GM18519 (cell line): ENCODE data around the gene C10orf120.

ENCODE experiments used
- ATAC-seq: cut with Tn5 transposase; IDR thresholded peaks from one replicate; pipeline ENCODE4 v1.9.1; 2021; ENCODE audit warnings: mild to moderate bottlenecking, moderate library complexity; ENCODE audit not compliant: unreplicated experiment, low FRiP score

C10orf120 gene

DNA sequence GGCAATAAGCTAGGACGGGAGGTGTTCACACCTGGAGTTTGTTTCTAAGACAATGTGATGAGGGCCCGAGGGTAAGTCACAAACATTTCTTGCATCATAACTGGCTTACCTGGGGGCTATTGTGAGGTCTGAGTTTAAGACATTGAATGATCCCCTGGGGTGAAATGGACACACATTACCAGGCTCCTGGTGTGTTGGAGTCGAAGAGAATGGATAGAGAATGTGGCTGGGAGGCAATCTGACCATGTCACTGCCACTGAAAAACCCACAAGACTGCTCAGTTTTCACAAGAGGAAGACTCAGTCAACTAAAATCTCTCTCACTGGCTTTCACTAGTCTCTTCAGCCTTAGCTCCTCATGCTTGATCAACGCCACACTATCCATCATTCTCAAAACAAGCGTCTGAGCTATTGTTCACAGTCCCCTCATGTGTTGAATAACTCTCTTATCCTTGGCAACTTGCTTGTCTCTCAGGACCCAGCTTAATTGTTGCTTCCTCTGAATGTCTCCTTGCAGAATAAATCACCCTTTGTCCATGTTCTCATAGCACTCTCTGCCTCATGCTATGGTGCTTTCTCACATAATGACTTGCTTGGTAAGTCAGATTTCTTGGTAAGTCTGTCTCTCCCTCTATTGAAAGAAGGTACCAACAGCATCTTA lies at the start of gene C10orf120:
C10orf120 (minus strand) TSS at position 51 of the 660 bp plus-strand sequence. CDS start 56 bp downstream, outside the sequence.
- no peak for ATAC-seq

DNA sequence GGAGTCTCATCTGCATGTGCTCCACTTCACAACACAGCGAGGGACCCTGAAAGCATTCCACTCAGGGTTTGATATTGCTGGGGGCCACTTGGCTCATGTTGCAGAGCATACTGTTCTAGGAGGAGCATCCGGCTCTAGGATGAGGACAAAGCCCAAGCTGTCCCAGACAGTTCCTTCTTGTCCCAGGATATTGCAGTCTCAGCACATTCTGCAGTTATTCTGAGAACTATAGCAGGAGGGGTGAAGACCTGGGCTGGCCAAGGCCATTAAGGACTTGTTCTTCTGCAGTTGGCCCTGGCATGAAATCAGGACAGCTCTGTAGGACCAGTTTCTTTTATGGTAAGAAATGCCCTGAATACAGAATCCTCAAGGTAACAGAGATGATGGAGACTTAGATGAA lies 48.9 kb upstream of the C10orf120 start:
- no peak for ATAC-seq

DNA sequence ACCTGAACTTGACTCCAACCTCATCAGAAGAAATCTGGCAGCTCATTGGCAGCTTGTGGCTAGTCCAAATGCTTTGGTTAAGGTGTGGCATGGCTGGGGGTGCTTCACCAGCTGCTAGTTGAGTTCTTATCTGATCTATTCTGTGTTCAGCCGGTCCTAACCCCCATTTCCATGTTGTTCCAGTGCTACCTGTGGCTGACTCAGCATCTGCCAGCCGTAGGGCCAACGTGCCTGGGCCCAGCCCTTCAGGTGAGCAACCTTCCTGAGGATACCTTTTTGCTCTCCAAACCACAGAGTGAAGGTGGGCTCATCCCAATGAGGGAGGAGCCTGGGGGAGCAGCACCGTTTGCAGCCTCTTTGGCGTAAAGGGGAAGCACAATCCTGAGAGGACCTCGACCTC lies 46.8 kb upstream of the C10orf120 start:
- no peak for ATAC-seq

DNA sequence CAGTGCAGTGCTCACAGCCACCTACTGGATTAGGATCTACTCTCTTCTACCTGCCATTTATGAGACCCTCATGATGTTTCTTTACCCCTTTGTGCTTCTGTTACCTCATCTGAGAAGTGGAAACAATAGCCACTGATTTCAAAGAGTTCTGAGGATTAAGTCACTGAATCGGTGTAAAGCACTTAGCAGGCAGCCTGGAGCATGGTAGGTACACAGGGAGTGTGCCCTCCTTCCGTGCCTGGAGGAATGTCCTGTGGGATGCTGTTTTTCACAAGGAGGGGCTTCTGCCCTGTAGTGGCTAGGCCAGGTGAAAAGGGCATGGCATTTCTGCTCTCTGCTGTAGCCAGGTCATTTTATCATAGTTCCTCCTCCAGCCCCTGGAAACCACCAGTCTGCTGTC lies 44.6 kb upstream of the C10orf120 start:
- ATAC-seq: no peak

DNA sequence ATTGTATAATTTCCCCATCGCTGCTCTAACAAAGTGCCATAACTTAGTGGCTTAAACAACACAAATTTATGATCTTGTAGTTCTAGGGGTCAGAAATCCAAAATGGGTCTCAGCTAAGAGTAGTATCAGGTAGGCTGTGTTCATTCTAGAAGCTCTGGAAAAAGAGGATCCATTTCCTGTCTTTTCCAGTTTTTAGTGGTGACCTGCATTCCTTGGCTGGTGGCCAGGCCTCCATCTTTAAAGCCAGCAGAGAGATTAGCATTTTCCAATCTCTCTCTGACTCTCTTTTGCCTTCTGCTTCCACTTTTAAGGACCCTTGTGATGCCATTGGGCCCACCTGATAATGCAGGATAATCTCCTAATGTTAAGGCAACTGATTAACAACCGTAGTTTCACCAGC lies 41.0 kb upstream of the C10orf120 start:
- ATAC-seq: no peak

DNA sequence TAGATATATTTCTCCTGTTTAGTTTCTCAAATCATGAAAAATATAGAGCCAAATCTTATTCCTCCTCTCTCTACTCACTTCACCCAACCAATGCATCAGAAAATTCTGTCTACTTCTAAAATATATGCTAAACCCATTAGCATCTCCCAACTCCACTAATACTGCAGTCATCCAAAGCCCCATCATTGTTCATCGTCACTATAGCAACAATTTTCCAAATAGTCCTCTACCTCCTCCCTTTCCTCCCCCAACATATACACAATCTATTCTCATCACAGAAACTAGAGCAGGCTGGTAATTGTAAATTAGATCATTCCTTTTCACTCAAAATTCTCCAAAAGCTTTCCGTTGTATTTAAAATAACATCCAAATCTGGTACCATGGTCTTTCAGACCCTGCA lies 38.4 kb upstream of the C10orf120 start:
- no peak for ATAC-seq

DNA sequence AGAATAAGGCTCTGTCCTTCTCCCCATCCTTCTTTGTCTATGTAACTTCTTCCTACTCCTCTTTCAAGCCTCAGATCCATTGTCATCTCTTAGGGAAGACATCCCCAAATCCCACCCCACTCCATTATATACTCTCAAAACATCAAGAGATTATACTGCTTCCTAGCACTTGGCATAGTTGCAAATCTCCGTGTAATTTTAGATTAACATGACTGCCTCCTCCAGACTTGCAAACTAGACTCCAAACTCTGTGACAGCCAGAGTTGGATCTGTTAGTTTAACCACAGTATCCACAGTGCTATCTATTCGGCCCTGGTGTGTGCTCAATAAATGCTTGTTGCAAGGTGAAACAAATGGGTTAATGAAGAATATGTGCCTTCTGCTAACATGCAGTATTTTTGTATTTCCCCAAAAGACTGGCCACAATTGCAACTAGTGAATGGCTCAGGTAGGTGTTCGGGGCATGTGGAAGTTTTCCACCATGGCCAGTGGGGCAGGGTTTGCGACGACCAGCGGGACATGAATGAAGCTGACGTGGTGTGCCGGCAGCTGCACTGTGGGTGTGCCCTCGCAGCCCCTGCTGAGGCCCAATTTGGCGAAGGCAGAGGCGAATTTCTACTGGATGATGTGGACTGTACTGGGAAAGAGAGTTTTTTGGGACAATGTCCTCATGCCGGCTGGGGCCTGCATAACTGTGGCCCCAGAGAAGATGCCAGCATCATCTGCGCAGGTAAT lies 34.5 kb upstream of the C10orf120 start:
- no peak for ATAC-seq

DNA sequence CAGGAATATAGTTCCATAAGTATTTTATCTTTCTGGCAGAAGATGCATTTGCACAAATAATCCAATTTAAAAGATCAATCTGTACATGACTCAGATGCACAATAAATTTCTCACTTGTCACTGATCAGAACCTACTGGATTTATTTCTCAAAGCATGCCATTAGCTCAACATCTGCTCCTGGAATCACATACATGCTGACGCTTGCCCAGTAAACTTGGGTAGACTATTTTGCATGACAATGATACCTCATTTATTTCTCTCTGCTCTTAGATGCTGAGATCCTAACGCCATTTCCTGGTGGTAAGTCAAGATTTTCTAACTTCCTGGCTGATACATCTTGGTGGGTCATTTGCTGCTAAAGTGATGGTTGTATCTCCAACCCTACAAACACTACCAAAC lies 33.8 kb upstream of the C10orf120 start:
- no peak for ATAC-seq

DNA sequence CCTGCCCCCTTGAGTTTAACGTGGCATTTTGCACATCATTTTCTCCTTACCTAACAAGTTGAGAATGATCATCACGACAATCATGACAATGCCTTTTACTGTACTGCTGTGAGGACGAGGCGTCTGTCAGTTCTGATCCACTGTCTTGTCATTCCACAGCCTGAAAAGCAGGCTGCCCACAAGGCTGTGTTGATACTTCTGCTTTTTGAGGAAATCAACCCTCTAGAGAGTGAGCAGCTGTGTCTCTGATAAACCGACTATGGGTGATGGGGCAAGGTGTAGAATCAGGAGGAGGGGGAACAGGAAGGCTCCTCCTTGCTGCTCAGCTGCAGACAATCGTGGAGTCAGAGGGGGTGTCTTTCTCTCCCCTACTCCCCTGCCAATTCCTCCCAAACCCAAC lies 30.6 kb upstream of the C10orf120 start:
- no peak for ATAC-seq

DNA sequence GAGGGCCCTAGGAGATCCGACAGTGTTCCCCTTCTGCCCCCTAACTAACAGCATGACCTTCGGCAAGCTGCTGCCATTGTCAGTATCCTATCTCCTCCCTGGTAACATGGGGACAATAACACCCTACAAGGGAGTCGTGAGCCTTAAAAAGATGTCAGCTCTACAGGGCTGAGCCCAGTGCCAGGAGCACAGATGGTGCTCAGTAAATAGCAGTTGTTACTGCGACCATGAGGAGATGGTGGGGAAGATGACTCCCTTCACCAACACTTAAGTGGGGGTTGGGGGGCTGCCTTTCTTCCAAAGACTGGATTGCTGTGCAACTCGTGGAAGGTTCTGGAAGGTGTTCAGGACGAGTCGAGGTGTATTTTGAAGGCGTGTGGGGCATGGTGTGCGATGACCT lies 29.5 kb upstream of the C10orf120 start:
- ATAC-seq: no peak

DNA sequence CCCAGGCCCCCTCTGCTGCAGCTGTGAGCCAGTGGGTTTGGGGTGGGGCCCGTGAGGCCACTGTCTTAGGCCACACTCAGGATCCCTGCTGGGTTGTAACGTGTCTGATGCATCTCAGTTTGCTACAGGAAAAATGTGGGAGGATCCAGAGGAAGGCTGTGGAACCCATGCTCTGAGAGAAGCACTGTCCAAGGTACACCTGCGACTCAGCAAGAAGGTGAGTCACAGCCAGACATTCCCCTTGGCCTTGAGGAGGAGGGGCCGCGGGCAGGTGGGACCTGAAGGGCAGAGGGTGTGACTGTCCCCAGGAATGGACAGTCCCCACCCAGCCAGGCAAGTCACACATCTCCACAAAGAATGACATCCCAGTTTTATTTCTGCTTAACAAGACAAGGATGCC lies 27.8 kb upstream of the C10orf120 start:
- ATAC-seq: no peak

DNA sequence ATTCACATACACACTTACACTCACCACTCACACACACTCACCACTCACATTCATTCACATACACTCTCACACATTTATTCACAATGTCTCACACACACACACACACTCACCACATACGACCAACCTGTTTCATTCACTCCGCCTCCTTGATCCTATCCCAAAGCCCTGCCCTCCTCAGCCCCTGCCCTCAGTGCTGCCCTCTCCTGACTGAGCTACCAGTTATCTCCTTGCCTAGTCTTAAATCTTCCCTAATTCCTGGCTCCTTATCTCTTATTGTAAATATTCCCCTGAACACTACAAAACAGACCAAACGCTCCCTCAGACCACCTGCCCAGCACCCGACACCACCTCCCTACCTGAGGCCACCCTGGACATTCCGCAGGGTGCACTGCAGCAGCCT lies 26.1 kb upstream of the C10orf120 start:
- no peak for ATAC-seq

DNA sequence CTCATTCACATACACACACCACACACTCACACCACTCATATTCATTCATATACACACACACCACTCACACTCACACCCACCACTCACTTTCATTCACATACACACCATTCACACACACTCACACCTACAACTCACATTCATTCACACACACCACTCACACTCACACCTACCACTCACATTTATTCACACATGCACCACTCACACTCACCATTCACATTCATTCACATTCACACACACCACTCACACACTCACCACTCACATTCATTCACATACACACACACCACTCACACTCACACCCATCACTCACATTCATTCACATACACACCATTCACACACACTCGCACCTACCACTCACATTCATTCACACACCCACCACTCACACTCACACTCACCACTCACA lies 25.4 kb upstream of the C10orf120 start:
- no peak for ATAC-seq

DNA sequence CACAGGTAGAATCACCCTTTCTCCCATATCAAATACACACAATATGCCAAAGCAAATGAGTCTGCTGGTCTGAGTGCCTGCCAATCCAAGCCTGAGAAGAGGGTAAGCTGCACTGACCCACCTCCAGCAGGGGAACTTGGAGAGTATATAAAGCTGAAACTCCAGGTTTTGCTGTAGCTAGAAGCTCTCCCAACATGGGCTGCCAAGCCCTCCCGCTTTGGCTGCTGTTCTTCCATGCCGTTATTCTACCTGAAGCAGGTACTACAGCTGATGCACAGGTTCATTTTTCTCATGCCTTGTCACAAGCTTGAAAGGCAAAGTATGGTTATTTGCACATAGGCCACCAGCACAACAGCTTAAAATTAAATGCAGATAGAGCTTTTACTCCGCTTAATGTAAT lies 21.5 kb upstream of the C10orf120 start:
- ATAC-seq: no peak

DNA sequence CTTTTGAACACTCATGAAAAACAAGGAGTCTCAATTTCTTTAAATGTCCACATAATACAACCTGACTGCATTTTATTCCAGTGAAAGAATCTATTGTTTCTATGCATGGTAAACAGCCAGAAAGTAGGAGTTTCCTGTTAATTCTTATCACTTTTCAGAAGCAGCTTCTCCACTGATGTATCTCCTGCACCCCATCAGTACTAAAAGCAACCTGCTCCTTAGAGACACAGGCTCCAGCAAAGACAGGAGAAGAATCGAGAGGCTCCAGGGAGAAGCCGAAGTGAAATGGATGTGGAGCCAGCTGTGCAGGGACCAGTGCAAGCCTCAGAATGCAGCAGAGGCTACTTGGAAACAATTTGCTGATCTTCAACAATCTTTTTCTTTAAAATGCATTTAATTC lies 16.4 kb upstream of the C10orf120 start:
- ATAC-seq: no peak

DNA sequence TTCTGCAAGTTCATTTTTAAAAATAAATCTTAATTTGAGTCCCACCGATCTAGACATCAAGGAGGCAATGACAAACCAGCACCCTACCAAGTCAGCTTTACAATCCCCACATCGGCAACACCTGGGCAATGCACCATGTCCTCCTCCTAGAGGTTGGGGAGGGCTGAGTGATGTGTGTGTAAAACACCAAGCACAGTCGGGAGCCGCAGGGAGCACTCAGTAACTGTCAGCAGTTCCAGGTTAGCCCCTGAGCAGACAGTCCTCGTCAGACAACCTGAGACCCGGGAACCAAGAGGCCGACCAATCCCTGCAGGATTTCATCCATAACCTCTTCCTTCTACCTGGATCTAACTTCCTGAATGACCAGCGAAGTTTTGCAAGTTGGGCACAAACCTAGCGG lies 15.9 kb upstream of the C10orf120 start:
- no peak for ATAC-seq

DNA sequence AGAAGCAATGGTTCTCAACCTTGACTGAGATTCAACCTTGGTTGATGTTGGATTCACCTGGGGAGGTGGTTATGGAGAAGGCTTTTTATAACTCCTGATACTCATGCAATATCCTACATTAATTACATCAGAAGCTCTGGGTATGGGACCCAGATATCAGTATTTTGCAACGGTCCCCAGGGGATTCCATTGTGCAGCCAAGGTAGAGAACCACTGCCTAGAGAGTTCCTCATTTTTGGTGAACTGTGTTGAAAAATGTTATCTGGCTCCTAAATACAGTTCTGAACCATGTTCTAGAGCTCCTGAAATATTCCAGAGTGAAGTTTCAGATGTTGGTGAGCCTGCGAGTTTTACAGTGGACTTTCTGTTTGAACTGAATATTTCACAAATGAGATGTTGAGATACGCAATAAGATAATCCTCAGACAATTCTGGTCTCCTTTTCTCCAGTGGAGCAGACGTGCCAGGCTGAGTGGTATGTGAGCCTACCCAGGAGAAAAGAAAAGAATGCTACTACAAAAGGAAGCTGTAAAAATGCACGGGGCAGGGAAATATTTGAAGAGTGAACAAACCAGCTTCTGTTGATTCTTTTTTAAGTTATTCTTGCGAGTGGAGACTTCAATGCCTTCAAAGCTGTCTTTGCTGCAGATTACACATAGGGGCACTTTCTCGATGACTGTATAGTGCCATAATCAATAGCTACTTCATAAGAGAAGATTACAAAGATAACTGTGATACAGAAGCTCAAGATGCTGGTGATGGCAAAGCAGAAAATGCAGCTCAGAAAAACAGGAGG lies 13.6 kb upstream of the C10orf120 start:
- ATAC-seq: no peak

DNA sequence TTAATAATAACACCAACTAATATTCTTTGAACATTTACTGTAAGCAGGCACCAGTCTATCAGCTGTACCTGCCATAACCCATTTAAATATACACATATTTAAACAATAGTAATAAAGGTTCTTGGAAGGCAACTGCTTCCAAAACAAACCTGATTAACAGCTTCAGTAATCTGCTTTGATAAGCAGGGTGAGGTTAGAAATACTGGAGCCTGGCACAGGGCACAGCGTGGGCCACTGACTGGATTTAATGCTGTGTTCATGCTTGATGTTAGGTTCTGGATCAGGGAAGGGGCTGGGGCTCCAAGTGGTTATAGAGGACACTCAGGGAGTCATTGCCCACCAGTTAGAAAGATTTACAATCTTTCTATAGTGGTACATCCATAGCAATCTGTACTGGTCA lies 10.9 kb upstream of the C10orf120 start:
- no peak for ATAC-seq

DNA sequence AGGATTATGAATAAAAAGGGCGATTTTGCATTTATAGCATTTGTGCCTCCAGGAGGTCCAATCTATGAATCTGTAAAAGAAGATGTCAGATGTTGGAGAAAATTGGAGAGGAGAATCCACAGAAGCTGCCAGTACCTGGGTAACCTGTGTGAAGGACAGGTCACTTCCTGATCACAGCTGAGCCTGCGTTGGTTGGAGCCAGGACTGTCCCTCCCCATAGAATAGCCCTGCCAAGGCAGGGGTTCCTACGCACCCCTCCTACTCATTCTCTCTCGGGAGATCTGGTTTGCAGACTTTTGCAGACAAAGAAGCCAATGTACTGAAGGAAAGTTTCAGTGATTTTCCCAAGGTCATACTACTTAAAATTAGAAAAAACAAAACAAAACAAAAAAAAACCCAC lies 10.3 kb upstream of the C10orf120 start:
- ATAC-seq: no peak

DNA sequence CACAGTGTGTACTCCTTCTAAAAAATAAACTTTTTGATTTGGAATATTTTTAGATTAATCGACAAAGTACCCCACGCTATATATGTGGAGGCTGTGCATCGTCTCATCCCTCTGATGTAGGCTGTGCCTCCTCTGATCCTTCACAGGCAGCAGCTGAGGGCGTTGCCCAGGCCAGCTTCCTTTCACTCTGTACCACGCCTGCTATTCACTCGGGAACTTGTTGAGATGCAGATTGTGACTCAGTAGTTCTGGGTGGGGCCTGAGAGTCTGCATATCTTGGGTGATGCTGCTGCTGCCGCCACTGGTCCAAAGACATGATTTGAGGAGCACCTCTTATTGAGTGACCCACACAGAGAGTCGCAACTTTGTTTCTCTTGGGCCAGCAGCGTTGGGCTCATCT lies 7.9 kb upstream of the C10orf120 start:
- ATAC-seq: no peak

DNA sequence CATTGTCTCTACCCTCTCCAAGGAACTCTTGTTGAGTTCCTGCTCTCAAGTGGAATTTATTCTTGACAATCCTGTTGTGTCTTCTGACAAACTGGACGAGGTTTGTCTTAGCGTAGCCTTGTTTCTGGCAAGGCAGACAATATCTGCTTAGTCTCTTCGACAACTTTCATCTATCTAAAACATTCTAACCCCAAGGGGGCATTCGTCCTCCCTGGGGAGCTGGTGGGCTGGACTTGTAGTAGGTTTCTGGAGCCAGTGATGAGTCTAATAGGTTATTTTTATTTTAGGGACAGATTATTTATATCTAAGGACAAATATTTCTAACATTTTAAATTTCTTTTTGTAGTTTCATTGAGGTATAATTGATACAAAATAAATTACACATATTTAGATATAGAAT lies 7.3 kb upstream of the C10orf120 start:
- no peak for ATAC-seq

DNA sequence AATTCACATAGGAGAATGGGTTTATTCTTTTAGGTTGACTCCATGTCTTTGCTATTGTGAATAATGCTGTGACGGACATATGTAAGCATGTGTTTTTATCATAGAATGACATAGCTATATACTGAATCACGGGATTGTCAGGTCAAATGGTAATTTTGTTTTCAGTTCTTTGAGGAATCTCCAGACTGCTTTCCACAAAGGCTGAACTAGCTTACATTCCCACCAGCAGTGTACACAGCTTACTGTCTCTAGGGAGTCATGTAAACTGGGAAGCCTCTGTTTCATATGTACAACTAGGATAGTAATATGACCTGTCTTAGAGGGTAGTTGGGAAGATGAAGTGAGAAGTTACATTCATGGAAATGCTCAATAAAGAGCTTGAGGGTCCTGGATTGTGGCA lies 6.8 kb upstream of the C10orf120 start:
- ATAC-seq: no peak
